HG02588 (cell line): Measurements from ENCODE around the gene A4GALT.
"Not testable (repeated sequence)": the region's sequence is repeated elsewhere in the genome, so short reads cannot be mapped to it uniquely, and the experiment has no call there.

Experiments used
- ATAC-seq: cut with Tn5 transposase; IDR thresholded peaks from one replicate; pipeline ENCODE4 v1.9.1; 2021; ENCODE audit warnings: mild to moderate bottlenecking, moderate library complexity; ENCODE audit not compliant: unreplicated experiment

A4GALT gene

GRCh38 chr22:42742940-42743339 is 22.3 kb upstream of the A4GALT start:
- no peak for ATAC-seq

GRCh38 chr22:42740320-42740719 is 19.6 kb upstream of the A4GALT start:
- not testable (repeated sequence) for ATAC-seq

- no peak for ATAC-seq
Measured at GRCh38 chr22:42734406-42734805, 13.7 kb upstream of the A4GALT start.

GRCh38 chr22:42733394-42733793 is 12.7 kb upstream of the A4GALT start:
- not testable (repeated sequence) for ATAC-seq

- ATAC-seq = no peak
Measured at GRCh38 chr22:42732081-42732480, 11.4 kb upstream of the A4GALT start.

GRCh38 chr22:42726811-42727210 is 6.1 kb upstream of the A4GALT start:
- ATAC-seq = no peak

GRCh38 chr22:42725606-42726355 is 5.1 kb upstream of the A4GALT start:
- no peak for ATAC-seq

- no peak for ATAC-seq
Measured at GRCh38 chr22:42724062-42724461, 3.4 kb upstream of the A4GALT start.

GRCh38 chr22:42721045-42721434 is 370 bp upstream of the A4GALT start:
- no peak for ATAC-seq

- no peak for ATAC-seq
Measured at GRCh38 chr22:42719656-42720262, 911 bp downstream of the A4GALT start.

GRCh38 chr22:42719133-42719532 is 1.5 kb downstream of the A4GALT start:
- ATAC-seq = no peak

GRCh38 chr22:42717197-42717928 is 3.3 kb downstream of the A4GALT start:
- peak; percentile 16 for ATAC-seq

GRCh38 chr22:42716649-42717127 is 4.0 kb downstream of the A4GALT start:
- peak; percentile 36 for ATAC-seq

GRCh38 chr22:42716221-42716620 is 4.4 kb downstream of the A4GALT start:
- peak; percentile 25 for ATAC-seq

- no peak for ATAC-seq
Measured at GRCh38 chr22:42714768-42715390, 5.8 kb downstream of the A4GALT start.

- ATAC-seq = no peak
Measured at GRCh38 chr22:42714308-42714707, 6.4 kb downstream of the A4GALT start.

GRCh38 chr22:42711895-42712837 is 8.5 kb downstream of the A4GALT start:
- no peak for ATAC-seq

- no peak for ATAC-seq
Measured at GRCh38 chr22:42711281-42711731, 9.4 kb downstream of the A4GALT start.

GRCh38 chr22:42708417-42708816 is 12.3 kb downstream of the A4GALT start:
- ATAC-seq = no peak

- ATAC-seq = no peak
Measured at GRCh38 chr22:42707496-42707895, 13.2 kb downstream of the A4GALT start.
